H7 (cell line): ENCODE measurements around the gene INTS7. TPM values are rescaled to one million over a fixed set of nuclear protein-coding genes. Genes with fewer than 3 reads are reported as not detected.
"Not testable (repeated sequence)": the region's sequence is repeated elsewhere in the genome, so short reads cannot be mapped to it uniquely, and the experiment has no call there.

Source experiments
- DNase-seq: peaks from one replicate; pipeline ENCODE4 v3.0.0; 2012
- H3K27me3 ChIP-seq: 2 replicates; pipeline ENCODE4 v1.6.0; 2011; ENCODE audit warnings: mild to moderate bottlenecking, low read length; ENCODE audit not compliant: control insufficient read depth, insufficient read depth
- H3K36me3 ChIP-seq: replicated peaks from 2 replicates; pipeline ENCODE4 v1.5.1; 2011; ENCODE audit warnings: low read length; ENCODE audit not compliant: control insufficient read depth, insufficient read depth
- H3K4me3 ChIP-seq: 2 replicates; pipeline ENCODE4 v1.5.1; 2011; ENCODE audit warnings: low read depth, mild to moderate bottlenecking, control low read depth, low read length, moderate library complexity; ENCODE audit not compliant: insufficient read depth
- total RNA-seq: library from RNA; depleted of rRNA; stranded (reverse); fragments of >200 nt; shearing (Covaris generic); gene quantifications from 2 replicates; pipeline ENCODE4 v1.2.3, GENCODE V29; 2014

INTS7 gene
- total RNA-seq, 1 experiment from 2014 or later: 21.5 TPM

GRCh38 chr1:212053993-212054392 is 18.6 kb upstream of the INTS7 start:
- Histone ChIP-seq H3K36me3 (peaks cover 9% of the 10 kb centered on the region), H3K4me3 (no peak overlapping the region), H3K27me3 (no peaks in the 10 kb centered on the region)
- DNase-seq: no peak

GRCh38 chr1:212045981-212046380 is 10.6 kb upstream of the INTS7 start:
- Histone ChIP-seq H3K36me3 (peaks cover 8% of the 10 kb centered on the region), H3K27me3 (no peaks in the 10 kb centered on the region), H3K4me3 (no peak overlapping the region)
- no peak for DNase-seq

GRCh38 chr1:212044851-212045250 is 9.5 kb upstream of the INTS7 start:
- peaks cover 8% of the 10 kb centered on the region for H3K36me3 ChIP-seq
- H3K4me3 ChIP-seq: no peak overlapping the region
- no peak for DNase-seq
- no peaks in the 10 kb centered on the region for H3K27me3 ChIP-seq

GRCh38 chr1:212042436-212042835 is 7.1 kb upstream of the INTS7 start:
- Histone ChIP-seq H3K27me3 (no peaks in the 10 kb centered on the region), H3K4me3 (no peak overlapping the region), H3K36me3 (peaks cover 10% of the 10 kb centered on the region)
- no peak for DNase-seq

- no peak overlapping the region for H3K4me3 ChIP-seq
- H3K36me3 ChIP-seq: peaks cover 8% of the 10 kb centered on the region; the same call in 1 of the 2 replicates
- no peaks in the 10 kb centered on the region for H3K27me3 ChIP-seq
- DNase-seq: no peak
These were observed 5.5 kb upstream of the INTS7 start for GRCh38 chr1:212040629-212041412.

- H3K4me3 ChIP-seq: no peak overlapping the region
- H3K27me3 ChIP-seq: no peaks in the 10 kb centered on the region
- no peak for DNase-seq
- H3K36me3 ChIP-seq: peaks cover 1% of the 10 kb centered on the region; the same call in 1 of the 2 replicates
These were observed 4.3 kb upstream of the INTS7 start for GRCh38 chr1:212039622-212040021.

GRCh38 chr1:212037900-212038299 is 2.5 kb upstream of the INTS7 start:
- Histone ChIP-seq H3K4me3 (no peak overlapping the region), H3K36me3 (peaks cover 1% of the 10 kb centered on the region), H3K27me3 (no peaks in the 10 kb centered on the region)
- no peak for DNase-seq

GRCh38 chr1:212035835-212036605 is 663 bp upstream of the INTS7 start:
- Histone ChIP-seq H3K36me3 (peaks cover 1% of the 10 kb centered on the region), H3K4me3 (peak overlapping the region; percentile 89), H3K27me3 (no peaks in the 10 kb centered on the region)
- no peak for DNase-seq

- H3K27me3 ChIP-seq: no peaks in the 10 kb centered on the region
- peaks cover 1% of the 10 kb centered on the region for H3K36me3 ChIP-seq
- no peak for DNase-seq
- H3K4me3 ChIP-seq: peak overlapping the region; percentile 89
These were observed 738 bp downstream of the INTS7 start for GRCh38 chr1:212034516-212035122.

GRCh38 chr1:212030936-212031528 is 4.3 kb downstream of the INTS7 start:
- Histone ChIP-seq H3K27me3 (no peaks in the 10 kb centered on the region), H3K36me3 (no peaks in the 10 kb centered on the region; the same call in 1 of the 2 replicates), H3K4me3 (no peak overlapping the region)
- no peak for DNase-seq

GRCh38 chr1:212027727-212028126 is 7.6 kb downstream of the INTS7 start:
- H3K27me3 ChIP-seq, H3K4me3 ChIP-seq, DNase-seq, H3K36me3 ChIP-seq: not testable (repeated sequence)

- H3K4me3 ChIP-seq: no peak overlapping the region
- no peaks in the 10 kb centered on the region for H3K27me3 ChIP-seq
- H3K36me3 ChIP-seq: no peaks in the 10 kb centered on the region
- DNase-seq: no peak
These were observed 10.7 kb downstream of the INTS7 start for GRCh38 chr1:212024469-212025149.

- not testable (repeated sequence) for H3K4me3 ChIP-seq, H3K36me3 ChIP-seq, DNase-seq, H3K27me3 ChIP-seq
These were observed 12.4 kb downstream of the INTS7 start for GRCh38 chr1:212022908-212023307.

GRCh38 chr1:212021563-212021962 is 13.8 kb downstream of the INTS7 start:
- DNase-seq: no peak
- Histone ChIP-seq H3K36me3 (peaks cover under 1% of the 10 kb centered on the region), H3K27me3 (no peaks in the 10 kb centered on the region), H3K4me3 (no peak overlapping the region)
